Activated T-cell treated with anti-CD3 and anti-CD28 coated beads for 48 hours (primary cell): ENCODE data around the gene MYLK2.
A peak's percentile ranks its signal among the peaks of the same experiment; 100 is the strongest.

ENCODE experiments used
- DNase-seq: peaks from one replicate; pipeline ENCODE4 v3.0.0-alpha.2; 2020; ENCODE audit warnings: low read depth

MYLK2 gene

GRCh38 chr20:31835554-31835953 is 16.4 kb downstream of the MYLK2 start:
- DNase-seq = no peak

GRCh38 chr20:31835977-31836852 is 17.1 kb downstream of the MYLK2 start:
- DNase-seq = peak; percentile 20

DNA sequence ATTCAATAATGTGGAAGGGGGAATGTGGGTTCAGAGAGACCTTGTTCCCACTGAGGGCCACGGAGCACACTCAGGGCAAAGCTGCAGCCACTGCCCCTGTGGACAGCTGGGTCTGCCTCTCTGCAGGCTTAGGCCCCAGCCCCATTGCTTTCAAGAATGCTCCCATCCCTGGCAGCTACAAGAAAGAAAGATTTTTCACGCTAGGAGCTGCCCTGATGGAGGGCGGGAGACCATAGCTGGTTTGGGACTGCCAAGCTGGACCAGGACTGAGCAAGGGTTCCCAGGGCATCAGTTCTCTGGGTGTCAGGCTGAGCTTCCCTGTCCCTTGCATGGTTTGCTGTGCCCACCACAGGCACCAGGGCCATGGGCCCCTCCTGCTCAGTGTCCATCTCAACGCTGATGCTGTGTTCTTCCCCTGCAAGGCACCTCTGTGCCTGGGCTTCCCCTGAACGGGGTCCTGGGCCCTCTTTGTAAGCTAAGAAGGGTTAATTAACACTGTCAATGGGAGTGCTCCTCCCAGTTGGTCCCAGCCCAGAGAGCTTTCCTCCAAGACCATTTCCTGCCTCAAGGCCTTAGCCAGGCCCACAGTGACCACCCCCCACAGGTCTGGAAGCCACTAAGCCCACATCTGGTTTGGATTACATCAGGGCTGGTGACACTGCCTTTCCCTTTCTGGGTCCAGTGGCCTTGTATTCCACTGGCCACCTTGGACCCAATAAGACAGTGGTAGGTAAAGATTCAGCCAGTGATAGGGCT is 17.9 kb downstream of the MYLK2 start:
- no peak for DNase-seq

- DNase-seq = no peak
Observed at GRCh38 chr20:31837896-31838397, 18.8 kb downstream of the MYLK2 start.

DNA sequence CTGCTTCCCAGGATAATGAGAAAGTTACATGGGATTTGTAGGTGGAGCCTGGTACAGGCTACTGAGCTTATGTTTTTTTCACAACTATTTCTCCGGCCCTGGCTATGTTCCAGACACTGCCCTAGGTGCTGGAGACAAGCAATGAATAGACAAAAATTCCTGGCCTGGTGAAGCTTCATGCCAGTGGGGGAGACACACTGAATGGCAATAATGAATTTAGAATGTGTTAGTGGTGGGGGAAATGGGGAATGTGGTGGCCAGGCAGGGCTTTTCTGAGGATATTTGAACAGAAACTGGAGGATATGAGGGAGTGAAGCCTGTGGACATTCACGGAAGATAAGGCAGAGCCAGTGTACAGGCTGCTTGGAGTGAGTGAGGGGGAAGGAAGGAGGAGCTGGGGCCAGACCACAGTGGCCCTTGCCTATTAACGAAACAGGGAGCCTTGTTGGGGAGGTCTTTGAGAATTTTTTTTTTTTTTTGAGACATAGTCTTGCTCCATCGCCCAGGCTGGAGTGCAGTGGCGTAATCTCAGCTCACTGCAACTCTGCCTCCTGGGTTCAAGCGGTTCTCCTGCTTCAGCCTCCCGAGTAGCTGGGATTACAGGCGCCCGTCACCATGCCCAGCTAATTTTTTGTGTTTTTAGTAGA is 19.6 kb downstream of the MYLK2 start:
- no peak for DNase-seq

GRCh38 chr20:31839782-31840487 is 20.8 kb downstream of the MYLK2 start:
- DNase-seq = no peak

- DNase-seq = no peak
Observed at GRCh38 chr20:31840906-31841816, 22.0 kb downstream of the MYLK2 start.

- DNase-seq = no peak
Observed at GRCh38 chr20:31841928-31842327, 22.8 kb downstream of the MYLK2 start.

GRCh38 chr20:31842471-31843157 is 23.5 kb downstream of the MYLK2 start:
- DNase-seq = no peak

DNA sequence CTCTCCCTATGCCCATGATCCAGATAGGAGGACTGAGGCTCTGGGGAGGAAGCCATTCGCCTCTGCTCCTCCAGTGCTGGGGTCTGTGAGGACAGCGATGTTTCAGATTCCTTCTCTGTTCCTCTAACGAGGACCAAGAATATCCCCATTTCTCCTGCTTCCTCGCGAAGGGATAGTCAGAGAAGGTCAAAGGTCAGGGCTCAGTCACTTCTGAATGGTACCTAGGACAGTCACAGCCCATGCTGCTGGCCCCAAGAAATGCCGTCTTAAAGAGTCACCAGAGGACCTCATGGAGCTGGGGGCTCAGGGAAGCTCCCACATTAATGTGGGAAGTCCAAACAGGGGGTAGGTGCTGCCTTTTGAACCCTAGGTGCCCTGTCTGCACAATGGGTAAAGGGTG is 24.1 kb downstream of the MYLK2 start:
- DNase-seq = no peak

DNA sequence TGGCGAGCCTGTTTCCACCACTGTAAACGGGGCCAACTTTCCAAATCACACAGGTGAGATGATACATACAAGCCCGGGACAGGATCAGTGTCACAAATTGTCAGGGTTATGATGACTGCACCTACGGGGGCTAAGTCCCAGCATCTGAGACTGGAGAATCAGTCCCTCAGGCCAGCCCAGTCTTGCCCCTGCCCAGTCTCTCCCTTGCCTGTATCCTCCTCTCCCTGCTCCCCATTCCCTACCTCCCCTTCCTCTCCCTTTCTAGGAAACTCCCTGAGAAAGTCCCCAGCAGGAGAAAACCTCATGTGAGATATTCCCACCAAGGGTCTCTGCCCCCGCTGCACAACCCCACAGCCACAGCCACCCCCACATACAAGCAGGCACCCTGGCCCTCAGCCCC is 24.7 kb downstream of the MYLK2 start:
- DNase-seq = no peak

DNA sequence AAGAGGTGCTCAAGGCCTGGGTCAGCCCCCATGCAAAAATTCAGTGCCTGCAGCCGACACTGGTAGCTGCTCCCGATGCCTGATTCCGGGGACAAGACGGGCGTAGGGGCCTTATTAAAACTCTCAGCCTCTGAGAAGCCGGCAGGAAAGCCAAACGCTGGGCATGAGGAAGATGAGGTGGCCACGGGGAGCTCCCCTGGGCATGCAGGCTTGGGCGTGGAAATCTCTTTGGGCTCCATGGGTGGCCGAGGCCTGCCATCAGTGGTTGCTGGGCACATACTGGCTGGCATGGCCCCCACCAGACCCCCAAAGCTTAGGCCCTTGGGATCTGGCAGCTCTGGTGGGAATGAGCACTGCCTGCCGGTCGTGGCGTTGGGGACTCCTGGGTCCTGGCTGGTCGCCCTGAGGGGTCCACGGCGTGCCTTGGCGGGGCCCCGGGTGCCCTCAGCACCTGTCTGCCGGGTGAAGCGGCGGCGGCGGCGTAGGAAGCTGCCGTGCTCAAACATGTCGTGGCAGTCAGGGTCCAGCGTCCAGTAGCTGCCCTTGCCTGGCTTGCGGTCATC is 25.7 kb downstream of the MYLK2 start:
- DNase-seq = no peak

- DNase-seq = no peak
Observed at GRCh38 chr20:31845300-31845863, 26.2 kb downstream of the MYLK2 start, which contains the start of gene FOXS1. FOXS1 (minus strand) TSS chr20:31845604; CDS start chr20:31845542, 62 bp downstream.

GRCh38 chr20:31846793-31847138 is 27.6 kb downstream of the MYLK2 start:
- DNase-seq = no peak

- DNase-seq = no peak
Observed at GRCh38 chr20:31848088-31848999, 29.2 kb downstream of the MYLK2 start.

DNA sequence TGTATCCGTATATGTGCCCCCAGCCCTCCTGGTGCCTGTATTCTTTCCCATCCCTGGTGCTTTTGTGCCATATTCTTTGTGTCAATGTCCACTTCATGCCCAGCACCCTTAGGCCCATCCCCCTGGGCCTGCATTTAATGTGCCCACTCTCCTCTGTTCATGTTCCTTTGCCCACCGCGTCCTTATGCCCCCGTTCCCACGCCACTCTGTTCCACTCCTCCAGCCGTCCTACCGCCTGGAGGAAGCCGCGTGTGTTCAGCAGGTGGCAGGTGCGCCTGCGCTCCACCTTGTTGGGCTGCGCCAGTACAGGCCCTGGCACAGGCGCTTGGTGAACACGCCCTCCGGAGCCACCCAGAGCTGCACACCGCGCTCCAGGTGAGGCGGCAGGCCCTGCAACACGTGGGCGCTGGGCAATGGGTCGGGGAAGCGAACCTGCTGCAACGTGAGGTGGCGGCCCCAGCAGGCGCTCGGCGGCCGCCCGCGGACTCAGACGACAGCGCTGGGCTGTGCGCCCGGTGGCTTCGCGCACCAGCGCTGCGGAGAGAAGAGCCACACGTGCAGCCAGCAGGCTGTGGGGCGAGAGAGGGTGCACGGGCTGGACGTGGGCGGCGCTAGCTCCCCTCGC is 30.3 kb downstream of the MYLK2 start:
- no peak for DNase-seq

DNA sequence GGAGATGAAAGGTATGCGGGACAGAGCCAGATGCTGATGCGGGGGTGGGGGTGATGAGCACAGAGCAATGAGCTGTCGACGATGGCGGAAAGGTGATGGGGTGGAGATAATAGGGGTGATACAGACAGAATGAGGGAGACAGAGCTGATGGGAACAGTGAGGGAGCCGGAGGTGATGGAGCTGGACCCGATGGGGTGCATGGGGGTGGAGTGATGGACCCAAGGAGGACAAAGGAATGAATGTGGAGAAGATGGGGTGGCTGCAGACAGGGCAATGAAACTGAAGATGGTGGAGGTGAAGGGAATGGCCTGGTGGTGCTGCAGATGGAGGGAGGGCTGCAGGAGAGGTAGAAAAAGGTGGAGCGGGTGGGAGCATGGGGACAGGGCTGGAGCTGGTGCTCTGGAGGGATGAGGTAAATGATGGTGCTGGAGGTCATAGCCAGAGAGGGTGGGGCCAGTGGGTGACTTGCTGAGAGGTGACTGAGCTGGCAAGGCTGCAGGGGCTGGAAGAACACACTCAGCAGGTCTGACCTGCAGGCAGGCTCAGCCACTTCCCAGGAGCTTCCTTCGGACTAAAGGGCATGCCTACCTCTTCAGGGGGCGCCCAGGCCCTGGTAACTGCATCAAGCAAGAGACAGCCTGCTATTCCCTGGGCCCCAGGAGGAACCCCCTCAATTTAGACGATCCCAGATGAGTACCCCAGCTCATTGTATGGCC is 32.2 kb downstream of the MYLK2 start:
- no peak for DNase-seq
